ENCODE data around the gene ARVCF.

ARVCF gene

GRCh38 chr22:20027966-20028854, 11.6 kb upstream of the ARVCF start:
- Mint-ChIP-seq H3K9me3 (no peaks in the 10 kb centered on the region), H3K36me3 (ENCODE audit: low read depth) (peaks cover 4% of the 10 kb centered on the region), H3K4me3 (no peak overlapping the region), H3K27me3 (ENCODE audit: low read depth) (no peaks in the 10 kb centered on the region), H3K27ac (no peak overlapping the region), H3K4me1 (ENCODE audit: low read depth) (peaks cover 9% of the 10 kb centered on the region)

DNA sequence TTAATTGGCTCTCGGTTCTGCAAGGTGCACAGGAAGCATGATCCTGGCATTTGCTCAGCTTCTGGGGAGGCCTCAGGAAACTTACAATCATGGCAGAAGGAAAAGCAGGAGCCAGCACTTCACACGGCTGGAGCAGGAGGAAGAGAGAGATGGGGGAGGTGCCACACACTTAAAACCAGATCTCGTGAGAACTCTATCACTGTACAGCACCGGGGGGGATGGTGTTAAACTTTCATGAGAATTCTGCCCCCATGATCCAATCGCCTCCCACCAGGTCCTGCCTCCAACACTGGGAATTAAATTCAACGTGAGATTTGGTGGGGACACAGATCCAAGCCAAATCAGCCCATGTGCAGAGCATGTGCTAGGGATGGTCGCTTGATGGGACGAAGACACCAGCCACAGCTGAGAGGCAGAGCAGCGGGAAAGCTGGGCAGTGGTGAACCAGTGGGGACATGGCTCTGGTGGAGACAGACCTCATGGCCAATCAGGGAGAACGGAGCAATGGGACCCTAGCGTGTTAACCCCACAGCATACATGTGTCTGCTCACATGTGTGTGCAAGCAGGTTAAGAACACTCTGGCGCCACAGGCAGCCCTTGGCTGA, 10.5 kb upstream of the ARVCF start:
- Mint-ChIP-seq H3K27me3 (ENCODE audit: low read depth) (no peaks in the 10 kb centered on the region), H3K36me3 (ENCODE audit: low read depth) (peaks cover 4% of the 10 kb centered on the region), H3K4me1 (ENCODE audit: low read depth) (peaks cover 13% of the 10 kb centered on the region), H3K27ac (no peak overlapping the region), H3K4me3 (no peak overlapping the region), H3K9me3 (no peaks in the 10 kb centered on the region)

GRCh38 chr22:20026204-20026908, 9.7 kb upstream of the ARVCF start:
- peaks cover 4% of the 10 kb centered on the region for H3K36me3 Mint-ChIP-seq (ENCODE audit: low read depth)
- H3K27ac Mint-ChIP-seq = no peak overlapping the region
- H3K27me3 Mint-ChIP-seq (ENCODE audit: low read depth) = no peaks in the 10 kb centered on the region
- H3K4me3 Mint-ChIP-seq = no peak overlapping the region
- no peaks in the 10 kb centered on the region for H3K9me3 Mint-ChIP-seq
- peaks cover 12% of the 10 kb centered on the region for H3K4me1 Mint-ChIP-seq (ENCODE audit: low read depth)

- no peaks in the 10 kb centered on the region for H3K9me3 Mint-ChIP-seq
- no peak overlapping the region for H3K4me3 Mint-ChIP-seq
- H3K36me3 Mint-ChIP-seq (ENCODE audit: low read depth) = peaks cover 4% of the 10 kb centered on the region
- peaks cover 13% of the 10 kb centered on the region for H3K4me1 Mint-ChIP-seq (ENCODE audit: low read depth)
- no peaks in the 10 kb centered on the region for H3K27me3 Mint-ChIP-seq (ENCODE audit: low read depth)
- no peak overlapping the region for H3K27ac Mint-ChIP-seq
Observed at GRCh38 chr22:20025401-20026203, 9.0 kb upstream of the ARVCF start.

DNA sequence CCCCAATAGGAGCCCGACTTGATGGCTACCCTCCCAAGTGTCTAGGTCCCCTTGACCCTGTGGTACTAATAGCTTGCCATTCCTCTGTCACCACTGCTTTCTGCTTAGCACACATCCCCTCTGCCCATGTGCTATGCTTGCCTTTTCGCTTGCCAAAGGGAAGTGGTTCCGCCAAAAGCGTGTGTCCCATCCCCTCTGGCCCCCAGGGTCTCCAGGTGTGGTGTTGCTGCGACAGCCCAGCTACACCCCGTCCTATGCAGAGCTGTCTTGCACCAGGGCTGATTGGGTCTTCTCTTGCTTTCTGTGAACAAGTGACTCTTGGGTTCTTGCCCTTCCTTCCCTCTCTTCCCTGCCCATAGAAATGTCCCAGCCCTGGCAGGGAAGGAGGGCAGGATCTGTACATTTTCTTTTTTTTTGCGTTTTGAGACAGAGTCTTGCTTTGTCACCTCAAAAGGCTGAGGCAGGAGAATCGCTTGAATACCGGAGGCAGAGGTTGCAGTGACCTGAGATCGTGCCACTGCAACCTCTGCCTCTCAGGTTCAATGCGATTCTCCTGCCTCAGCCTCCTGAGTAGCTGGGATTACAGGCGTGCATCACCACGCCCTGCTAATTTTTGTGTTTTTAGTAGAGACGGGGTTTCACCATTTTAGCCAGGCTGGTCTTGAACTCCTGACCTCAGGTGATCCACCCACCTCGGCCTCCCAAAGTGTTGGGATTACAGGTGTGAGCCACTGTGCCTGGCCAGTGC, 8.2 kb upstream of the ARVCF start:
- Mint-ChIP-seq H3K27ac (no peak overlapping the region), H3K27me3 (ENCODE audit: low read depth) (no peaks in the 10 kb centered on the region), H3K36me3 (ENCODE audit: low read depth) (peaks cover 4% of the 10 kb centered on the region), H3K9me3 (no peaks in the 10 kb centered on the region), H3K4me1 (ENCODE audit: low read depth) (peaks cover 18% of the 10 kb centered on the region), H3K4me3 (no peak overlapping the region)

- Mint-ChIP-seq H3K4me1 (ENCODE audit: low read depth) (peaks cover 18% of the 10 kb centered on the region), H3K27ac (no peak overlapping the region), H3K36me3 (ENCODE audit: low read depth) (peaks cover 4% of the 10 kb centered on the region), H3K27me3 (ENCODE audit: low read depth) (no peaks in the 10 kb centered on the region), H3K4me3 (no peak overlapping the region), H3K9me3 (no peaks in the 10 kb centered on the region)
Observed at GRCh38 chr22:20024225-20024624, 7.6 kb upstream of the ARVCF start.

GRCh38 chr22:20022978-20023613, 6.5 kb upstream of the ARVCF start:
- Mint-ChIP-seq H3K27ac (no peak overlapping the region), H3K4me1 (ENCODE audit: low read depth) (peaks cover 18% of the 10 kb centered on the region), H3K4me3 (no peak overlapping the region), H3K27me3 (ENCODE audit: low read depth) (no peaks in the 10 kb centered on the region), H3K9me3 (no peaks in the 10 kb centered on the region), H3K36me3 (ENCODE audit: low read depth) (peaks cover 4% of the 10 kb centered on the region)

- H3K27ac Mint-ChIP-seq = peak overlapping the region; percentile 31
- peaks cover 7% of the 10 kb centered on the region for H3K27me3 Mint-ChIP-seq (ENCODE audit: low read depth)
- peaks cover 4% of the 10 kb centered on the region for H3K36me3 Mint-ChIP-seq (ENCODE audit: low read depth)
- no peaks in the 10 kb centered on the region for H3K9me3 Mint-ChIP-seq
- H3K4me1 Mint-ChIP-seq (ENCODE audit: low read depth) = peaks cover 18% of the 10 kb centered on the region
- peak overlapping the region; percentile 90 for H3K4me3 Mint-ChIP-seq
Observed at GRCh38 chr22:20022231-20022977, 5.8 kb upstream of the ARVCF start.

DNA sequence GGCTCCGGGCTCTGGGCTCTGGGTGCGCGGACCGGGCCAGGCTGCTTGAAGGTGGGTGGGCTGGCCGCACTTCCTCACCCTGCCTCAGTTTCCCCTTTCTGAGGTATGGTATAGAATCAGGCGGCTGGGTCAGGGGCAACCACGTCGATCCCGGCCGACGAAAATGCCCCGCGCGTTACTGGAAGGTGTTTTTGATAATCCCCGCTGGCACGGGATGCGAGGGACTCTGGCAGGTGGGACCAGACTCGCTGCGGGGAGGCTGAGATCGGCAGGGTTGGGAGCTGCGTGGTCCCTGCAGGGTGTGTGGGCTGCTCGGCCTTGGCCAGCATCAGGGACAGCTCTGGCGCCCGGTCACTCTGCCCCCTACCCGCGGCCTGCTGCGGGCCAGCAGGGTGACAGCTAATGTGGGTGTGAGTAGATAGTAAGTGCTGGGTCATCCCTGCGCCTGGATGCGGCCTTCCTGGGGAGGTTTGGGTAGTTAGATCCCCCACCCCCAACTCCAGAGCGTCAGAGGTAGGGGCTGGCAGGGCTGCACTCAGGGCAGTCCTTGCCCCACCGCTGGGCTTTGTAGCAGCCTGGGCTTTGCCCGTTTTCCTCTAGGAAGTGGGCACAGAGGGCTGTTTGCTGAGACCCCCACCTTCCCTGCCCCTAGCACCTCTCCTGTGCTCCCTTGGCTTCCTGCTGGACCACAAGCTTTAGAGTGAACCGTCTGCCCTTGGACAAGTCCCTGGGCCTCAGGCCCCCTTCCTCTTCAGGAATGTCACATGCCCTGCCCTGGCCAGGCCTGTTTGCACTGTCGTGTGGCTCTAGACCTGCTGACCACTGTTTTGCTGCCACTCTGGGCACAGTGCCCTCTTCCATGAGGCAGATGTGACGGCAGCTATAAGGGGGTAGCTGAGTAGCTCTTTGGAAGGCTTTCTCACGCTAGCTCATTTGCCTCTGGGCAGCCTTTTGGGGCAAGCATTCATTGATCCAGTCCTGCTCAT, 4.9 kb upstream of the ARVCF start:
- Mint-ChIP-seq H3K27ac (peak overlapping the region; percentile 83), H3K4me3 (peak overlapping the region; percentile 90), H3K36me3 (ENCODE audit: low read depth) (peaks cover 3% of the 10 kb centered on the region), H3K9me3 (no peaks in the 10 kb centered on the region), H3K4me1 (ENCODE audit: low read depth) (peaks cover 20% of the 10 kb centered on the region), H3K27me3 (ENCODE audit: low read depth) (peaks cover 12% of the 10 kb centered on the region)

DNA sequence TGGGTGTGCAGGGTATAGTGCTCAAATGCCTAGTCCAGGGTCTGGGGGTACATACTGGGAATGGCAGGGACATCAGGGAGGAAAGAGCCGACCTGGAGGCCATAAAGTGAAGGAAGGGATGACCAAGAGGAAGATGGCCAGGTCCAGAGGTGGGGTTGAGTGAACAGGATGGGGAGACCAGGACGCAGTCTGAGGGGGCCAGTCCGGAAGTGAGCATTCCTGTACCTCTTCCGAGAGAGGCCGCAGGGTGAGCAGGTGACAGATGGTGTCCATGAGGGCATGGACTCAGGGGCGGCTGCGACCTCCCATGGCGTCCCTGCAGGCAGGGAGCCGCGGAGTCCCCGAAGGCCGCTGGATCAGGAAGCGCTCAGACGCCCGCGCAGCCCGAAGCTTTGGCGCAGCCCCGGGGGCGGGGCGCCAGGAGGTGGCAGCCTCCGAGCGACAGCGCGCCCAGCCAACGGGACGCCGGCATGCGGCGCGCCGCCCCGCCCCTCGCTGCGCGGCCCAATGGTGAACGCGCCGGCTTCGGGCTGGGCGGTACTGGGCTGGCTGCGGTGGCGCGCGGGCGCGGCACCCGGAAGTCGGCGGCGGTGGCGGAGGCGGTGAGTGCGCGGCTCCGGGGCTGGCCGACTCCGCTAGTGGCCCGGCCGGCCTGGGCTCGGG, 4.0 kb upstream of the ARVCF start, which contains the start of gene TANGO2:
Gene TANGO2, plus strand, starts transcription at position 578 of the 663 bp plus-strand sequence. CDS start 15,689 bp downstream, outside the sequence.
- Mint-ChIP-seq H3K27ac (peak within 1 kb of the TSS; percentile 91), H3K4me1 (ENCODE audit: low read depth) (peaks cover 18% of the 10 kb centered on the region), H3K36me3 (ENCODE audit: low read depth) (peaks cover 3% of the 10 kb centered on the region), H3K27me3 (ENCODE audit: low read depth) (peaks cover 13% of the 10 kb centered on the region), H3K4me3 (peak within 1 kb of the TSS; percentile 92), H3K9me3 (no peaks in the 10 kb centered on the region)

DNA sequence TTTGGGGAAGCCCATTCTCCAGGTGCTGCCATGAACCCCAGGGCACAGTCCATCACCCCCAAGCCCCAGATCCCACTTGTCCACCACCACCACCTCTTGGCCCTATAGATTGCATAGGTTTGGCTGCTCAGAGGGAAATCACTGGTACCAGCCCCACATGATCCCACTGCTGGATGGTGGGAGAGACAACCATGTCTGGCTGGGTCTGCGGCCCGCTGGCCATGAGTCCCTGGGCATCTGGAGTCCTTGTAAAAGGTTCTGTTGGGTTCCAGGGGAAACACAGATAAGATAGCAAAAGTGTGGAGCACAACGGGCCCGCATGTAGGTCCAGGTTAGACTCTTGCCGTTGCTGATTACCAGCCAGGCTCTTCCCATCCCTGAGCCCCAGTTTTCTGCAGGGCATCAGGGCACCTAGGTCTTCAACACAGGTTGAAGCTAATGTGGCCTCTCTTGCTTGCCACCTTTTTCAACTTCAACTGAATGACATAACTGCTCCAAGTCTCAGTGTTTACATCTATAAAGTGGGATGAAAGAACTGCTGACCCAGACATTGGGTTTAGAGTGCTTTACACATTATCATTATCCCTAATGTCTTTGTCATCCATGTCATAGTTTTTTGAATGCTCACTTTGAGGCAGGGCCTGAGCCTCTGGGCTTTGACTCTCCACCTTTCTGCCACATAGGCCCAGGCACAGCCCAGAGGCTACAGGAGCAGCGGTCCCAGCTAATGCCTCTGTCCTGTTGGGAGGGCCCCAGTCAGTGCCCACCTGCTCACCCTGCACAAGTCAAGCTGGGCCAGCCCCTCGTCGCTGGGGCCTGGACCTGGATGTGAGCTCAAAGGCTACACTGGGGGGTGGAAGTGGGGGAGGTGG, 3.3 kb upstream of the ARVCF start:
- Mint-ChIP-seq H3K36me3 (ENCODE audit: low read depth) (peaks cover 3% of the 10 kb centered on the region), H3K27me3 (ENCODE audit: low read depth) (peaks cover 20% of the 10 kb centered on the region), H3K27ac (peak overlapping the region; percentile 91), H3K4me3 (peak overlapping the region; percentile 92), H3K9me3 (no peaks in the 10 kb centered on the region), H3K4me1 (ENCODE audit: low read depth) (peaks cover 19% of the 10 kb centered on the region)
